OCI-M2 (cell line): Measurements from ENCODE around the gene OR10A5.
"Not testable (repeated sequence)": the region's sequence is repeated elsewhere in the genome, so short reads cannot be mapped to it uniquely, and the experiment has no call there.

Experiments
- DNase-seq: peaks from one replicate; lab custom pipeline; 2025; ENCODE audit not compliant: unreplicated experiment; lab: John Stamatoyannopoulos, UW

The OR10A5 gene

DNA sequence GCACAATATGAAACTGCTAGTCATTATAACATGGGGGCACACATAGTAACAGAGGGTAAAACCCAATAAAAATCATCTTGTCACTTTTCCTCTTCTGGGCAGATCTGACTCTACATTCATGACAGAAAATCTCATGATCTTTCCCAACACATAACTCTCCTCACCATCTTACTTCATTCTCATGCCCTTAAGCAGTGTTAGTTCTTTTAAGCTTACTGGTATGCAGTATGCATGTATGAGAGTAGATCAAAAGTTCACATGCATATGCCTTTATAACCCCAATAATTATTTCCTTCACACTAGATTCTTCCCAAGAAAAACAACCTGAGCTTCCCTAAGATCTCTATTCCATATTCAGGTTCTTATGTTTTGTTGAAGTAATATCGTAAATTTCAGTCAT lies 25.8 kb downstream of the OR10A5 start:
- no peak for DNase-seq

DNA sequence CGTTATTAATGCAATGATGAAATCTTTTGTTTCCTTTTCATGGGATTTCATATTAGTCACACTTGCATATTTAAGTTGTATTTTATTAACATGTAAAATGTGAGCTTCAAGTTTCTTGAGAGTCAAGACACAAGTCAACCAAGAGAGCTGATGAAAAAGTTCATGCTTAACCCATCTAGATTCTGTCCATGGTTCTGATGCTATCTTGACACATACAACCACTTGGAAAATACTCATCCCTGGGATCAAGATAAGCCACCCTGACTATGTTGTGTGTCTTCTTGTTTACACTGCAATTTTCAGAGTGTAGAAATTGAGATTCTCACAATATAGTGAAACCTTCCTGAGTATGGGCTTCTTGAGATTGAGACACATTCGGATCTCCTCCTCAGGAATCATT lies 30.3 kb downstream of the OR10A5 start:
- no peak for DNase-seq

DNA sequence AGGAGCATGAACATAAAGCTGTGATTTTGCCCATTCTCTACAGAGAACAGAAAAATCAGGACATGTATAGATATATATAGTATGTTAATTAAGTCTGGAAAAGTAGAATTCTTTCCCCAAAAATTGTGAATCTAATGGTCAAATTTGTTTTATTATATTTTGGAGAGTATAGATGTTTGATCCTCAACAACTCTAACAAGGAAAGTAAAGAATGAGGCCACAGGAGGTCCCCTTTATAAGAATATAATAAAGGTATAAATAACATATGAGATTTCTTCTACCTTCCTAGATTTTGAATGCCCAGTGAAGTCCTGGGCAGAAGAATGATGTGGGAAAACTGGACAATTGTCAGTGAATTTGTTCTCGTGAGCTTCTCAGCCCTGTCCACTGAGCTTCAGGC lies 30.8 kb downstream of the OR10A5 start, which contains the start of gene OR10A4:
TSS of gene OR10A4 (plus strand) at position 301 of the 400 bp plus-strand sequence. CDS start at position 324, 23 bp downstream.
- no peak for DNase-seq

DNA sequence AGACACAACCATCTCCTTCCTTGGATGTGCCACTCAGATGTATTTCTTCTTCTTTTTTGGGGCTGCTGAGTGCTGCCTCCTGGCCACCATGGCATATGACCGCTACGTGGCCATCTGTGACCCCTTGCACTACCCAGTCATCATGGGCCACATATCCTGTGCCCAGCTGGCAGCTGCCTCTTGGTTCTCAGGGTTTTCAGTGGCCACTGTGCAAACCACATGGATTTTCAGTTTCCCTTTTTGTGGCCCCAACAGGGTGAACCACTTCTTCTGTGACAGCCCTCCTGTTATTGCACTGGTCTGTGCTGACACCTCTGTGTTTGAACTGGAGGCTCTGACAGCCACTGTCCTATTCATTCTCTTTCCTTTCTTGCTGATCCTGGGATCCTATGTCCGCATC lies 31.4 kb downstream of the OR10A5 start:
- no peak for DNase-seq

DNA sequence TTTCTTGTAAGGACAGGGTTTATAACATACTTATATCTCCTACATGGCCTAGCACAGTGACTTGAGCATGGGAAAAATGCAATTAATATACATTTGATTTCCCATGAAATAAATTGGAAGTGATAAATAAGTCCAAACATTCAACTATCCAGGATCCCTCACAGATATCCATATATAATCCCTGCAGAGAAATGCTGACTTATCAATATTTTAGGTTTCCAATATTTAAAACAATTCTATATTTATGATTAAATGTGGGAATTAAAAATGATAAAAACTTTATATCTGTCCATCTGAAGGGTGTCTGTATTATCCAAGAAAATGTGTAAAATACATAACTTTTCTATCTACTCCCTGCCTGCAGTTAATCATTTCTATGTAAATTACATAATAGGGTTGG lies 37.3 kb downstream of the OR10A5 start:
- no peak for DNase-seq

DNA sequence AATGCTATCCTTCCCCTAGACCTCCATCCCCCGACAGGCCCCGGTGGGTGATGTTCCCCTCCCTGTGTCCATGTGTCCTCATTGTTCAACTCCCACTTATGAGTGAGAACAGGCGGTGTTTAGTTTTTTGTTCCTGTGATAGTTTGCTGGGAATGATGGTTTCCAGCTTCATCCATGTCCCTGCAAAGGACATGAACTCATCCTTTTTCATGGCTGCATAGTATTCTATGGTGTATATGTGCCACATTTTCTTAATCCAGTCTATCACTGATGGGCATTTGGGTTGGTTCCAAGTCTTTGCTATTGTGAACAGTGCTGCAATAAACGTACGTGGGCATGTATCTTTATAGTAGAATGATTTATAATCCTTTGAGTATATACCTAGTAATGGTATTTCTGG lies 42.2 kb downstream of the OR10A5 start:
- DNase-seq = not testable (repeated sequence)

DNA sequence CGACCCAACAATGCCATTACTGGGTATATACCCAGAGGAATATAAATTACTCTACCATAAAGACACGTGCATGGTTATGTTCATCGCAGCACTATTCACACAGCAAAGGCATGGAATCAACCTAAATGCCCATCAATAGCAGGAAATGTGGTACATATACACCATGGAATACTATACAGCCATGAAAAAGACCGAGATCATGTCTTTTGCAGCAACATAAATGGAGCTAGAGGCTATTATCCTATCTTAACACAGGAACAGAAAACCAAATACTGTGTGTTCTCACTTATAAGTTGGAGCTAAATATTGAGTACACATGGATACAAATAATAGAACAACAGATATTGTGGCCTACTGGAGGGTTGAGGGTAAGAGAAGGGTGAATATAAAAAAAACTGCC lies 43.3 kb downstream of the OR10A5 start:
- DNase-seq = no peak

DNA sequence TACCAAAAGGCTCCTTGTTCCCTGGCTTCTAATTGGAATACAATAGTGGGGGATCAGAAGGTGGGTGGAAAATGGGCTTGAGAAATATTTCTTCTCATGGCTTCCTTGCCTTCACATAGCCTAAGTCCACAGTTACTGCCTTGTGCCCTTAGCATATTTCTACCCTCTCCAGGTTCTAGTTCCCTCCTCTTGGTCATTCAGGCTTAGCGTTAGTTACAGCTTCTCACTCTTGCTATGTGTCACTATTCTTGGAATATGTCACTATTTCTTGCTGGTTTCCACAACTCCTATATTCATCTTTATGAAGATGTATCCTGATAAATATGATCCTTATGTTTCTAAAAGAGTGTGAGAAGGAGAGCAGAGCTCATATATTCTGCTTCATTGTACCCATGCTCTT lies 44.4 kb downstream of the OR10A5 start:
- DNase-seq = no peak

DNA sequence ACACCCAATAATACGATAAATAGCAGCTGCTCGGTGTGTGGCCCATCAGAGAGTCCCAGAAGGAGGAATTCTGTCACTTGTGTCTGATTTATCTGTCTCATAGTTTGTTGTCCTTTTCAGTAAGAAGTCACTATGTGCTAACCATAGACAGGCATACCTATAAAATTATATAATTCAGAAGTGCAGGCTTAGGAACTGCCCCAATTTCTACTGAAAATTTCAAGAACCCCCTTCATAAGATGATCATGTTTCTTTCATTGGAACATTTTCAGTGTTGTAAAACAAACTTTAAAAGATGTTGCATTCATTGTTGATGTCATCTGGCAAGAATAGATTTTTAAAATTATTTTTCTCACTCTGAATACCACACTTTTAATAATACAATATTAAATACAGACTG lies 46.9 kb downstream of the OR10A5 start, which contains the start of gene OR2D2:
TSS of gene OR2D2 (minus strand) at position 101 of the 400 bp plus-strand sequence. CDS start at position 101, 0 bp downstream.
- no peak for DNase-seq

DNA sequence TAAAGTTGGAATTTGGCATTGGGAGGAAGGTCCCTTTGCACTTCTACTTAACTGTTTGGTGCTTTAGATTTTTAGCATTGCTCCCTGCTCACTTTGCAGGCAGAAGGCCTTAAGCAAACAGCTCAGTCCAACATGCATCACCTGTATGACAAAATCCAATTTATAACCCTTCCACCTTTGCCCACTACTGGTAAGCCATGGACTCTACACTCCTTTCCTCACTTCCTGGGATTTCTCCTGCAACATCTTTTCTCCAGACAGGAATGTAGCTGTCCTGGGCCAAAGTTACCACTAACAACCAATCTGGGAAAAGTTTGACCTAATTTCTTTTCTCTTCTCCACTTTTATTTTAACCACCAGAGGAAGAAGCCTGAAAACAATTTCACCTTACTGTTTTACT lies 48.6 kb downstream of the OR10A5 start:
- no peak for DNase-seq

DNA sequence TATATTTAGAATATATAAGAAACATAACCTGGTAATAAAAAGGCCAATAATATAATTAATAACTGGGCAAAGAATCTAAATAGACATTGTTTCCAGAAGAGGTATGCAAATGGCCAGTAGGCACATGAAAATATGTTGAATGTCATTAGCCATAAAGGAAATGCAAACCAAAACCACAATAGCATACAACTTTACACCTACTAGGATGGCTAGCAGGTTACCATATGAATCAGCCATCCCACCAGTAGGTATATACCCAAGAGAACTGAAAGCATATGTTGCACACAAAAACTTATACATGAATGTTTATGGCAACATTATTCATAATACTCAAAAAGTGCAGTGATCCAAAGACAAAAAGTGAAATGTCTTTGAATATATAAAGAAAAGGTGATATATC lies 49.5 kb downstream of the OR10A5 start:
- DNase-seq = no peak
